Measurements from ENCODE around the gene CACHD1. TPM values are rescaled to one million over a fixed set of nuclear protein-coding genes. Genes with fewer than 3 reads are reported as not detected.
A peak's percentile ranks its signal among the peaks of the same experiment; 100 is the strongest.
"Not testable (repeated sequence)": the region's sequence is repeated elsewhere in the genome, so short reads cannot be mapped to it uniquely, and the experiment has no call there.

Gene CACHD1
- total RNA-seq, 2 experiments from 2014 or later: 2.6 to 2.9 TPM

DNA sequence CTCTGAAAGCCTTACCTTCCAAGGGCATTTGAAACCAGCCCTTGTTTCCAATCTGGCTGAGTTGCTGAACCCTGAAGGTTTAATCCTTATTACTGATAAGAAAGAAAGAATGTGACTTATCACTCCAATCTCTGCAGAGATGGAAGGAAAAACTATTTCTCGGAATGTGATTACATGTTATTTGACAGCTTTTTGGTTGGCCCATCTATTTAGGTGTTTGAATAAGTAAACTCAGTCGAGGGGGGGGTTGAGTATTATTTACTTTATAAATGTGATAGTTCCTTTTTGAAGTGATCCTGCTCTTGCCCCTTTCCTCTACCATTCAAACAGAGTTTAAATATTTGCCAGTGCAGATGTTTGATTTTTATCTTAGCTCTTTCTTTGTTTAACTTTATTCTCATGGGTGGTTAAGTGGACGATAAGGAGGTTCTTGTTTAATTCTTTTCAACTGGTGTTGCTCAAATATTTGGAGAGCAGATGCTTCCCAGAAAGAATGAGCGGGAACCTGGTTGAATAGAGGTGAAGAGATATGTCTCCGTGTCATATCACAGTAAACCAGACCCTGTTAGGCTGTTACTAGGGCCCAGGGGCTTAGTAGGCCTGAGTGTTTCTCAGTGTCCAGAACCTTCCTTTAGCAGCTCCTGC, 126.1 kb downstream of the CACHD1 start:
- Mint-ChIP-seq H3K27ac (no peak overlapping the region), H3K36me3 (ENCODE audit: low read depth) (no peaks in the 10 kb centered on the region), H3K4me3 (no peak overlapping the region), H3K4me1 (ENCODE audit: low read depth) (no peaks in the 10 kb centered on the region), H3K9me3 (no peaks in the 10 kb centered on the region), H3K27me3 (ENCODE audit: low read depth) (no peaks in the 10 kb centered on the region)
- CTCF ChIA-PET: interaction anchor here (1.5 kb wide), 1 partner anchor 79 kb away, joined by 4 read pairs; no protein-coding TSS in a partner anchor
- no peak for DNase-seq
- intact Hi-C loops (cut with micrococcal nuclease): no loop called here

- Mint-ChIP-seq H3K9me3 (no peaks in the 10 kb centered on the region), H3K27ac (no peak overlapping the region), H3K4me3 (no peak overlapping the region), H3K4me1 (ENCODE audit: low read depth) (no peaks in the 10 kb centered on the region), H3K27me3 (ENCODE audit: low read depth) (no peaks in the 10 kb centered on the region), H3K36me3 (ENCODE audit: low read depth) (no peaks in the 10 kb centered on the region)
- no peak for DNase-seq
- intact Hi-C loops (cut with micrococcal nuclease): no loop called here
- CTCF ChIA-PET: interaction anchor here (1.5 kb wide), 1 partner anchor 78 kb away, joined by 4 read pairs; no protein-coding TSS in a partner anchor
These were observed 127.2 kb downstream of the CACHD1 start for GRCh38 chr1:64597113-64597512.

- no peak overlapping the region for H3K27ac Mint-ChIP-seq
- CTCF ChIA-PET: no interaction called here
- intact Hi-C loops (cut with micrococcal nuclease): no loop called here
- no peaks in the 10 kb centered on the region for H3K9me3 Mint-ChIP-seq
- DNase-seq: no peak
- no peak overlapping the region for H3K4me3 Mint-ChIP-seq
- no peaks in the 10 kb centered on the region for H3K36me3 Mint-ChIP-seq (ENCODE audit: low read depth)
- H3K4me1 Mint-ChIP-seq (ENCODE audit: low read depth): no peaks in the 10 kb centered on the region
- no peaks in the 10 kb centered on the region for H3K27me3 Mint-ChIP-seq (ENCODE audit: low read depth)
These were observed 128.2 kb downstream of the CACHD1 start for GRCh38 chr1:64598100-64598571.

DNA sequence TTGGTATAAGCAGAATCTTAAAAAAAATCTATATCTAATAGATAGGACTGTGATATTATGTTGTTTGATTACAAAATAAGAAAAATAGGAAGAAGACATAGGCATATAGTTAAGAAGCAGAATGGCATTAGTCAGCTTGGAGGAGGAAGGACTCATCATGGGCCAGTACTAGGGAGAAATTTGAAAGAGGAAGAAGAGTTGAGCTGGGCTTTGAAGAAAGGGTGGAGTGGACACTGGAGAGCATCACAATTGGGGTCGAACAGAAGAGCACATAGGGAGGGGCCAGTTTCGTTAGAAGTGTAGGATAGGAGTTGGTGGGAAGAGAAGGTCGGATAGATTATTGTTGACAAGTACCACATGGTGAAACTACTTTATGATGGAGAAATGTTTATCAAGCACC, 129.3 kb downstream of the CACHD1 start:
- intact Hi-C loops (cut with micrococcal nuclease): no loop called here
- Mint-ChIP-seq H3K36me3 (ENCODE audit: low read depth) (no peaks in the 10 kb centered on the region), H3K4me3 (no peak overlapping the region), H3K27ac (no peak overlapping the region), H3K9me3 (no peaks in the 10 kb centered on the region), H3K4me1 (ENCODE audit: low read depth) (no peaks in the 10 kb centered on the region), H3K27me3 (ENCODE audit: low read depth) (no peaks in the 10 kb centered on the region)
- CTCF ChIA-PET: no interaction called here
- no peak for DNase-seq

DNA sequence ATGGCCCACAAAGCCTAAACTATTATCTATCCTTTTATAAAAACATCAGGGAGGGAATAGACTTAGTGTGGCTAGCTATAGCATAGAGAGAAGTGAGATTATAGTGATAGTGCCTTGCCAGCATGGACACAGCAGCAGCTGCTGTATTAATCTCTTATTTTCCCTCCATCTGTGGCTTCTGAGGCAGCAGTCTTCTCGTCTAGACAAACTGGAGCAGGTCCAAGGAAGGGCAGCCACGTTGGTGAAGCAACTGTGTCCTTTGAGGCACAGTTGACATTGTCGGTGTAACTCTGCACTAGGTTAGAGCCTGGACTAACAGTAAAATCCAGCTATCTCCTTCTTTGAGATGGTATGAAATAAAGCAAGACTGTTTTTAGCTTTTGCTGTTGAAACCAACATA, 131.3 kb downstream of the CACHD1 start:
- no peaks in the 10 kb centered on the region for H3K36me3 Mint-ChIP-seq (ENCODE audit: low read depth)

GRCh38 chr1:64608005-64608650, 138.2 kb downstream of the CACHD1 start:
- CTCF ChIA-PET: no interaction called here
- intact Hi-C loops (cut with micrococcal nuclease): no loop called here
- Mint-ChIP-seq H3K4me3 (no peak overlapping the region), H3K9me3 (peaks cover 14% of the 10 kb centered on the region), H3K27ac (no peak overlapping the region), H3K27me3 (ENCODE audit: low read depth) (no peaks in the 10 kb centered on the region), H3K4me1 (ENCODE audit: low read depth) (no peaks in the 10 kb centered on the region), H3K36me3 (ENCODE audit: low read depth) (peaks cover 12% of the 10 kb centered on the region)
- no peak for DNase-seq

More for the DNA sequence above, 131.3 kb downstream of the CACHD1 start:
- no peak overlapping the region for H3K27ac Mint-ChIP-seq
- no peaks in the 10 kb centered on the region for H3K4me1 Mint-ChIP-seq (ENCODE audit: low read depth)
- intact Hi-C loops (cut with micrococcal nuclease): no loop called here
- CTCF ChIA-PET: interaction anchor here (0.8 kb wide), 1 partner anchor 15 kb away, joined by 3 read pairs; no protein-coding TSS in a partner anchor
- no peaks in the 10 kb centered on the region for H3K27me3 Mint-ChIP-seq (ENCODE audit: low read depth)
- no peak for DNase-seq
- H3K4me3 Mint-ChIP-seq: no peak overlapping the region
- no peaks in the 10 kb centered on the region for H3K9me3 Mint-ChIP-seq

- CTCF ChIA-PET: no interaction called here
- intact Hi-C loops (cut with micrococcal nuclease): no loop called here
- Mint-ChIP-seq H3K27me3 (ENCODE audit: low read depth) (no peaks in the 10 kb centered on the region), H3K4me1 (ENCODE audit: low read depth) (no peaks in the 10 kb centered on the region), H3K9me3 (peaks cover 14% of the 10 kb centered on the region), H3K27ac (no peak overlapping the region), H3K36me3 (ENCODE audit: low read depth) (peaks cover 12% of the 10 kb centered on the region), H3K4me3 (no peak overlapping the region)
- DNase-seq: no peak
These were observed 138.7 kb downstream of the CACHD1 start for GRCh38 chr1:64608651-64609048.

- peaks cover 12% of the 10 kb centered on the region for H3K36me3 Mint-ChIP-seq (ENCODE audit: low read depth)
- CTCF ChIA-PET; DNase-seq; H3K27me3 Mint-ChIP-seq (ENCODE audit: low read depth); H3K4me3 Mint-ChIP-seq; H3K27ac Mint-ChIP-seq; intact Hi-C loops (cut with micrococcal nuclease); H3K4me1 Mint-ChIP-seq (ENCODE audit: low read depth): not testable (repeated sequence)
- peaks cover 14% of the 10 kb centered on the region for H3K9me3 Mint-ChIP-seq
These were observed 141.0 kb downstream of the CACHD1 start for GRCh38 chr1:64610950-64611349.

DNA sequence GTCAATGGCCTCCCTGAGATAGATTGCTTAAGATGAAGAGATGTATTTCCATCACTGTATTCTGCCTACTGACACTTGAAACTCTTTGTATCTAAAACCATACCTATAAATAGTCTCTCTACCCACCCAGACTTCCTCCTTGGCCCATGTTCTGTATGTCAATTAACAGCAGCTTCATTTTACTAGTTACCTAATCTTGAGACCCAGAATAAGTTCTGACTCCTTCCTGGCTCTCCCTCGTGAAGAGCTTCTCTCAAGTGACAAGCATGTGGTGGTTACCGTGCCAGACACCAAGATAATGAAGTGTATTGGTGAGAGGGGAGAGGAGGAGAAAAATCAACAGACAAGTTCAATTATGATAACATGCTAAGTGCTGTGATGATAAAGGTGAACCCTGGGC, 146.1 kb downstream of the CACHD1 start:
- Mint-ChIP-seq H3K4me1 (ENCODE audit: low read depth) (peaks cover 12% of the 10 kb centered on the region), H3K36me3 (ENCODE audit: low read depth) (peaks cover 5% of the 10 kb centered on the region), H3K9me3 (peaks cover 6% of the 10 kb centered on the region), H3K4me3 (no peak overlapping the region), H3K27ac (no peak overlapping the region), H3K27me3 (ENCODE audit: low read depth) (no peaks in the 10 kb centered on the region)
- intact Hi-C loops (cut with micrococcal nuclease): no loop called here
- DNase-seq: no peak
- CTCF ChIA-PET: interaction anchor here (1.1 to 1.2 kb wide), 2 partner anchors 8 to 15 kb away, joined by 3 to 4 read pairs; no protein-coding TSS in a partner anchor

DNA sequence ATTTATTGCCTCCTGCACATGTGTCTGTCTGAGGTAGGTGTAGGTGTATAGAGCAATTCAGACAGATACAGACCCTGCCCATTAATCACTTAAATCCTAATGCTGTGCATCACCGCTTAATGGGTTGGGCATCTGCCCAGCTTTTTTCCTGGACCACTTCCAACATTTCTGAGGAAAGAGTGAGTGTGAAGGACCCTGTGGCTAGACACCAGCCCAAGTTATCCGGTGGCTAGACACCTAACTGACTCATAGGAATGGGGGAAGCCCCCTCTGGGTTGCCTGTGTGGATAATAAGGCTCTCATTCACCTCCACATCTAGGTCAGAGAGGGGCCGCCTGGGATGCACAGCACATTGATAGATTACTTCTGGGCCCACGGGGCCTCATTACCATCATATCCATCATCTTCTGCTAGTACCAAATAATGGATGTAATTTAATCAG, 153.8 kb downstream of the CACHD1 start:
- Mint-ChIP-seq H3K9me3 (no peaks in the 10 kb centered on the region), H3K4me1 (ENCODE audit: low read depth) (peaks cover 6% of the 10 kb centered on the region), H3K27me3 (ENCODE audit: low read depth) (no peaks in the 10 kb centered on the region), H3K4me3 (no peak overlapping the region), H3K36me3 (ENCODE audit: low read depth) (no peaks in the 10 kb centered on the region), H3K27ac (no peak overlapping the region)
- intact Hi-C loops (cut with micrococcal nuclease): loop anchor here (1.0 kb wide), 1 partner anchor 73 kb away; no protein-coding TSS in a partner anchor
- peak; percentile 30 for DNase-seq
- CTCF ChIA-PET: interaction anchor here (0.7 to 1.1 kb wide), 2 partner anchors 8 to 33 kb away, joined by 3 to 4 read pairs; no protein-coding TSS in a partner anchor

- H3K9me3 Mint-ChIP-seq: no peaks in the 10 kb centered on the region
- no peak overlapping the region for H3K4me3 Mint-ChIP-seq
- CTCF ChIA-PET: interaction anchor here (1.1 kb wide), 1 partner anchor 9 kb away, joined by 4 read pairs; no protein-coding TSS in a partner anchor
- no peaks in the 10 kb centered on the region for H3K36me3 Mint-ChIP-seq (ENCODE audit: low read depth)
- peak; percentile 23 for DNase-seq
- H3K4me1 Mint-ChIP-seq (ENCODE audit: low read depth): peaks cover 6% of the 10 kb centered on the region
- no peak overlapping the region for H3K27ac Mint-ChIP-seq
- no peaks in the 10 kb centered on the region for H3K27me3 Mint-ChIP-seq (ENCODE audit: low read depth)
- intact Hi-C loops (cut with micrococcal nuclease): loop anchor here (1.0 kb wide), 1 partner anchor 74 kb away; no protein-coding TSS in a partner anchor
These were observed 154.3 kb downstream of the CACHD1 start for GRCh38 chr1:64624218-64624713.

DNA sequence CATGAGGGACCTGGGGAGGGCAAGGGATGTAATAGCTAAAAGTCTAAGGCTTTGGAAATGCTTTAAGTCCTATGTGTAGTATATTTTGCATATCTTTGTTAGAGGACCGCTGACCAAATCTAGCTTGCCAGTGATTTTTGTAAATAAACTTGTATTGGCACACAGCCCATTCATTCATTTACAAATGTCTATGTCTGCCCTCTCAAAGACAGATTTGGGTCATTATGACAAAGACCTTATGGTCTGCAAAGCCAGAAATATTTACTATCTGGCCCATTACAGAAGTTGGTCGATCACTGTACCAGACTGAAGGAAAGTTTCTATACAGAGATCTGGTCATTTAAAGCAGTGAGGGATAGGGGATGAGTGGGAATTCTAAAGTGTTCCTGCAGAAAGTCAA, 154.9 kb downstream of the CACHD1 start:
- Mint-ChIP-seq H3K4me1 (ENCODE audit: low read depth) (peaks cover 6% of the 10 kb centered on the region), H3K4me3 (no peak overlapping the region), H3K36me3 (ENCODE audit: low read depth) (no peaks in the 10 kb centered on the region), H3K9me3 (no peaks in the 10 kb centered on the region), H3K27me3 (ENCODE audit: low read depth) (no peaks in the 10 kb centered on the region), H3K27ac (no peak overlapping the region)
- intact Hi-C loops (cut with micrococcal nuclease): loop anchor here (1.0 kb wide), 1 partner anchor 75 kb away; no protein-coding TSS in a partner anchor
- no peak for DNase-seq
- CTCF ChIA-PET: interaction anchor here (1.1 kb wide), 1 partner anchor 9 kb away, joined by 4 read pairs; no protein-coding TSS in a partner anchor
